HCT116 (cell line): ENCODE results near the gene RSPH9. TPM values are rescaled to one million over a fixed set of nuclear protein-coding genes. Genes with fewer than 3 reads are reported as not detected.

Experiments used
- ATAC-seq: fragments of 200-7000 bp; cut with Tn5 transposase; 2 replicates; pipeline ENCODE4 v1.9.1; 2020; ENCODE audit warnings: mild to moderate bottlenecking, moderate library complexity
- BruUV-seq: library from RNA; stranded (reverse); fragments of 400-500 nt; replicated peaks from 2 replicates; lab custom pipeline; 2021; lab: Mats Ljungman, UMichigan
- CTCF ChIA-PET: fragments of 300-600 bp; sonication (Branson Sonifier 250); formaldehyde crosslinking; loops from one replicate; lab custom pipeline; 2021; ENCODE audit warnings: antibody characterized with exemption; lab: Charles Lee
- POLR2A ChIA-PET: fragments of 300-600, 350-600 bp; sonication (Branson Sonifier 250); formaldehyde crosslinking; loops from one replicate; lab custom pipeline; 2021; ENCODE audit warnings: antibody characterized with exemption; lab: Charles Lee
- RAD21 ChIA-PET, 2 experiments: fragments of 300-600 bp; sonication (Branson Sonifier 250); formaldehyde crosslinking; loops; one replicate each; lab custom pipeline; 2023; ENCODE audit warnings: low total read pairs in 2 of 2; ENCODE audit not compliant: uncharacterized antibody in 2 of 2, unreplicated experiment in 2 of 2, low non-redundant PET in 1 of 2; lab: Charles Lee
- DNase-seq: peaks from one replicate; pipeline ENCODE4 v3.0.0-alpha.2; 2010; ENCODE audit warnings: low read depth, low spot score
- H2AFZ ChIP-seq: fragments of 200-600 bp; shearing (Covaris generic), sonication (generic); 2 replicates; pipeline ENCODE4 v1.6.1; 2017; ENCODE audit warnings: low read depth, mixed run types, mixed read lengths, antibody characterized with exemption, low read length; ENCODE audit not compliant: poor library complexity, severe bottlenecking
- H3K27ac ChIP-seq: 2 replicates; pipeline ENCODE4 v1.5.1; 2012; ENCODE audit warnings: low read depth, low read length
- H3K27me3 ChIP-seq: fragments of 200-600 bp; sonication (generic); 2 replicates; pipeline ENCODE4 v1.6.1; 2016; ENCODE audit warnings: mixed run types, low read length, mixed read lengths; ENCODE audit not compliant: insufficient read depth
- H3K36me3 ChIP-seq, 2 experiments: fragments of 200-500 bp in 1 of 2; fragments of 200-600 bp in 1 of 2; sonication (Bioruptor generic) in 1 of 2; sonication (generic) in 1 of 2; 2 replicates each; pipeline versions ENCODE4 v1.5.1 to v1.6.1; 2014 to 2016; ENCODE audit warnings: low read length in 2 of 2, inconsistent platforms in 1 of 2, mixed read lengths in 1 of 2, mixed run types in 1 of 2; ENCODE audit not compliant: insufficient read depth in 2 of 2, control insufficient read depth in 1 of 2
- H3K4me1 ChIP-seq, 2 experiments: fragments of 200-600 bp in 1 of 2; sonication (generic) in 1 of 2; 2 replicates each; pipeline versions ENCODE4 v1.5.1 to v1.6.1; 2012 to 2017; ENCODE audit warnings: low read length in 2 of 2, inconsistent platforms in 1 of 2, mild to moderate bottlenecking in 1 of 2, mixed read lengths in 1 of 2, mixed run types in 1 of 2, moderate library complexity in 1 of 2; ENCODE audit not compliant: insufficient read depth in 2 of 2, control insufficient read depth in 1 of 2
- H3K4me2 ChIP-seq: fragments of 200-600 bp; sonication (generic); 2 replicates; pipeline ENCODE4 v1.6.1; 2017; ENCODE audit warnings: mixed run types, low read length, mixed read lengths
- H3K4me3 ChIP-seq, 2 experiments: fragments of 200-600 bp in 1 of 2; sonication (generic) in 1 of 2; replicated peaks in 1 of 2; 2 replicates each; pipeline ENCODE4 v1.5.1; 2011 to 2016; ENCODE audit warnings: low read length in 2 of 2, control low read depth in 1 of 2, low read depth in 1 of 2, mild to moderate bottlenecking in 1 of 2, mixed read lengths in 1 of 2, mixed run types in 1 of 2
- H3K79me2 ChIP-seq: fragments of 200-600 bp; sonication (generic); 2 replicates; pipeline ENCODE4 v1.6.1; 2017; ENCODE audit warnings: mild to moderate bottlenecking, mixed run types, low read length, moderate library complexity, mixed read lengths; ENCODE audit not compliant: insufficient read depth
- H3K9ac ChIP-seq: fragments of 200-600 bp; sonication (generic); 2 replicates; pipeline ENCODE4 v1.6.1; 2016; ENCODE audit warnings: low read length, mixed read lengths
- H3K9me2 ChIP-seq: fragments of 200-600 bp; sonication (generic), shearing (Covaris generic); 2 replicates; pipeline ENCODE4 v1.6.1; 2017; ENCODE audit warnings: mixed run types, mild to moderate bottlenecking, moderate library complexity; ENCODE audit not compliant: insufficient read depth
- H3K9me3 ChIP-seq, 2 experiments: fragments of 200-500 bp in 1 of 2; fragments of 200-600 bp in 1 of 2; sonication (Bioruptor generic) in 1 of 2; sonication (generic) in 1 of 2; 2 replicates each; pipeline ENCODE4 v1.6.1; 2014 to 2017; ENCODE audit warnings: low read length in 2 of 2, mixed read lengths in 2 of 2, inconsistent platforms in 1 of 2, low read depth in 1 of 2, mild to moderate bottlenecking in 1 of 2, mixed run types in 1 of 2, moderate library complexity in 1 of 2; ENCODE audit not compliant: control insufficient read depth in 1 of 2, insufficient read depth in 1 of 2
- H4K20me1 ChIP-seq: fragments of 200-600 bp; sonication (generic), shearing (Covaris generic); 2 replicates; pipeline ENCODE4 v1.6.1; 2017; ENCODE audit warnings: mixed run types, mild to moderate bottlenecking, moderate library complexity; ENCODE audit not compliant: insufficient read depth
- ATF3 ChIP-seq: IDR thresholded peaks from 2 replicates; pipeline ENCODE4 v1.6.1; 2012
- CEBPB ChIP-seq: IDR thresholded peaks from 2 replicates; pipeline ENCODE4 v1.6.1; 2012; ENCODE audit warnings: low read depth
- ELF1 ChIP-seq: IDR thresholded peaks from 2 replicates; pipeline ENCODE4 v1.6.1; 2012; ENCODE audit warnings: low read depth, borderline replicate concordance
- EZH2phosphoT487 ChIP-seq: fragments of 200-600 bp; IDR thresholded peaks from 2 replicates; pipeline ENCODE4 v1.6.1; 2018; ENCODE audit warnings: antibody characterized with exemption, borderline replicate concordance
- MAX ChIP-seq: IDR thresholded peaks from 2 replicates; pipeline ENCODE4 v1.6.1; 2012
- POLR2A ChIP-seq: IDR thresholded peaks from 2 replicates; pipeline ENCODE4 v1.7.0; 2011; ENCODE audit warnings: borderline replicate concordance; ENCODE audit not compliant: insufficient read depth, insufficient read length; ENCODE audit errors: extremely low read depth
- POLR2AphosphoS5 ChIP-seq: IDR thresholded peaks from 2 replicates; pipeline ENCODE4 v1.6.1; 2011; ENCODE audit warnings: mild to moderate bottlenecking, low read depth, low read length, moderate library complexity
- RAD21 ChIP-seq: IDR thresholded peaks from 2 replicates; pipeline ENCODE4 v1.6.1; 2012; ENCODE audit warnings: low read depth, mild to moderate bottlenecking
- SP1 ChIP-seq: IDR thresholded peaks from 2 replicates; pipeline ENCODE4 v1.6.1; 2012; ENCODE audit warnings: low read depth
- intact Hi-C: fragments of 100-400 bp; cut with micrococcal nuclease; formaldehyde crosslinking; loops from 2 replicates; pipeline ENCODE4 v1.10.0; 2022
- total RNA-seq: library from RNA; stranded (reverse); gene quantifications from one replicate; pipeline ENCODE4 v1.2.1, GENCODE V29; 2021; ENCODE audit not compliant: unreplicated experiment

The RSPH9 gene
- total RNA-seq, 1 experiment from 2014 or later, result not detected

GRCh38 chr6:43670623-43670986, 25.8 kb downstream of the RSPH9 start:
- BruUV-seq, result no TSS peak
- no peak for TF ChIP-seq POLR2A
- no peak for TF ChIP-seq SP1
- no peak for TF ChIP-seq ATF3
- TF ChIP-seq POLR2AphosphoS5, result no peak
- no peak for TF ChIP-seq EZH2phosphoT487
- no peak for TF ChIP-seq CEBPB
- no peak for TF ChIP-seq RAD21
- TF ChIP-seq ELF1, result no peak
- TF ChIP-seq, all 23 proteins: peak for 0
- Histone ChIP-seq H3K27me3 (no peaks in the 10 kb centered on the region), H3K4me1 (peaks cover 10 to 35% of the 10 kb centered on the region in 2 experiments), H3K9ac (no peak overlapping the region), H3K9me3 (no peaks in the 10 kb centered on the region), H3K36me3 (peaks cover 19 to 28% of the 10 kb centered on the region in 2 experiments), H3K4me2 (no peak overlapping the region), H3K79me2 (no peaks in the 10 kb centered on the region), H3K9me2 (no peaks in the 10 kb centered on the region), H3K27ac (no peak overlapping the region), H2AFZ (no peak overlapping the region), H3K4me3 (no peak overlapping the region), H4K20me1 (no peaks in the 10 kb centered on the region)
- DNase-seq, result no peak
- CTCF ChIA-PET, result interaction anchor here (4.6 kb wide), 1 partner anchor 409 kb away, joined by 45 read pairs; no protein-coding TSS in a partner anchor
- no peak for ATAC-seq
- RAD21 ChIA-PET, result no interaction called here
- intact Hi-C loops, result no loop called here
- POLR2A ChIA-PET, result no interaction called here

GRCh38 chr6:43671011-43671800, 26.4 kb downstream of the RSPH9 start:
- intact Hi-C loops, result no loop called here
- peaks cover 22 to 28% of the 10 kb centered on the region in 2 experiments for H3K36me3 ChIP-seq
- ATAC-seq (no peak), DNase-seq (no peak)
- CTCF ChIA-PET, result interaction anchor here (1.4 to 4.6 kb wide), 2 partner anchors 408 kb away, joined by 3 to 45 read pairs; no protein-coding TSS in a partner anchor
- H3K79me2 ChIP-seq, result no peaks in the 10 kb centered on the region
- no peak overlapping the region for H3K4me3 ChIP-seq
- TF ChIP-seq MAX, result no peak
- H2AFZ ChIP-seq, result no peak overlapping the region
- H3K4me1 ChIP-seq, result peaks cover 10 to 35% of the 10 kb centered on the region in 2 experiments
- H3K9me2 ChIP-seq, result no peaks in the 10 kb centered on the region
- no peaks in the 10 kb centered on the region for H3K9me3 ChIP-seq
- POLR2A ChIA-PET, result interaction anchor here (1.0 kb wide), 1 partner anchor 42 kb away, joined by 3 read pairs; the partner anchor contains the start of gene GTPBP2
- H3K4me2 ChIP-seq, result no peak overlapping the region
- TSS peak; percentile 4 for BruUV-seq
- no peaks in the 10 kb centered on the region for H3K27me3 ChIP-seq
- H4K20me1 ChIP-seq, result no peaks in the 10 kb centered on the region
- no peak overlapping the region for H3K9ac ChIP-seq
- no peak overlapping the region for H3K27ac ChIP-seq
- RAD21 ChIA-PET, result no interaction called here
